Keratinocyte (primary cell): Measurements from ENCODE around the gene BAZ1A.

Source experiments
- EZH2 ChIP-seq: IDR thresholded peaks from one replicate; pipeline ENCODE4 v1.6.1; 2012; ENCODE audit warnings: inconsistent platforms, mild to moderate bottlenecking, low read length, moderate library complexity
- TF ChIP-seq, protein P1 (sequence below), 3 experiments: IDR thresholded peaks in 1 of 3; conservative IDR thresholded peaks in 1 of 3; optimal IDR thresholded peaks in 1 of 3; 2 replicates in 2 of 3; 3 replicates in 1 of 3; pipeline versions ENCODE3 to v1.5.1; 2011; ENCODE audit warnings: low read length in 3 of 3, mild to moderate bottlenecking in 3 of 3, moderate library complexity in 2 of 3, control low read depth in 1 of 3, inconsistent platforms in 1 of 3; ENCODE audit not compliant: insufficient read depth in 2 of 3; ENCODE audit errors: extremely low read depth in 1 of 3

DNA sequence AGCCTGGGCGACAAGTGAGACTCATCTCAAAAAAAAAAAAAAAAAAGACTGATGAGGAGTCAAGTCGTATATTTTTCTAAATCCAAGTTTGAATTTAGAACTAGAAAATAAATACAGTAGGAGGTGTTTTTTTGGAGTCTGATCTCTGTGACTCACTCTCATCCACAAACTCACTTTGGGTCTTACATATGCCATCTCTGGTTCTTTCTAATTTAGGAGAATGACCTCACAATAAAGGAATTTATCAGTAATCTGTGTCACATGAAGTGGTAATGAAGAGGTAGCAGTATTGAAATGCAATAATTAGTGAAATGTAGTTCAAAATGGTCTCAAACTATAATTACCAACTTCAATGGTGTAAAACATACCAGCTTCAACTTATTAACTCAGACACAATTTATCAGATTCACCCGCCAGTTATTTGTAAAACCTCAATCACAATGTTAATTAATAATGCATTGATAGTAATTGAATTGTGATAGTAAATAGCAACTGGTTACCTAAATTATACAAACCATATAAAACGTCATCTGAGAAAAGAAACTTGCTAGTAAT lies 156.3 kb downstream of the BAZ1A start:
- TF ChIP-seq, protein P1, sequence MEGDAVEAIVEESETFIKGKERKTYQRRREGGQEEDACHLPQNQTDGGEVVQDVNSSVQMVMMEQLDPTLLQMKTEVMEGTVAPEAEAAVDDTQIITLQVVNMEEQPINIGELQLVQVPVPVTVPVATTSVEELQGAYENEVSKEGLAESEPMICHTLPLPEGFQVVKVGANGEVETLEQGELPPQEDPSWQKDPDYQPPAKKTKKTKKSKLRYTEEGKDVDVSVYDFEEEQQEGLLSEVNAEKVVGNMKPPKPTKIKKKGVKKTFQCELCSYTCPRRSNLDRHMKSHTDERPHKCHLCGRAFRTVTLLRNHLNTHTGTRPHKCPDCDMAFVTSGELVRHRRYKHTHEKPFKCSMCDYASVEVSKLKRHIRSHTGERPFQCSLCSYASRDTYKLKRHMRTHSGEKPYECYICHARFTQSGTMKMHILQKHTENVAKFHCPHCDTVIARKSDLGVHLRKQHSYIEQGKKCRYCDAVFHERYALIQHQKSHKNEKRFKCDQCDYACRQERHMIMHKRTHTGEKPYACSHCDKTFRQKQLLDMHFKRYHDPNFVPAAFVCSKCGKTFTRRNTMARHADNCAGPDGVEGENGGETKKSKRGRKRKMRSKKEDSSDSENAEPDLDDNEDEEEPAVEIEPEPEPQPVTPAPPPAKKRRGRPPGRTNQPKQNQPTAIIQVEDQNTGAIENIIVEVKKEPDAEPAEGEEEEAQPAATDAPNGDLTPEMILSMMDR (optimal IDR thresholded peaks at IDR 0.05 in 1 of 3, IDR thresholded peaks at IDR 0.05 in 1 of 3, conservative IDR thresholded peaks at IDR 0.05 in 1 of 3; ENCODE audit: extremely low read depth in 1 of 3, insufficient read depth in 2 of 3, low read length in 3 of 3): no peak
- no peak for TF ChIP-seq EZH2
